GM23248 (cell line): ENCODE data around the gene SYT6. TPM values are rescaled to one million over a fixed set of nuclear protein-coding genes. Genes with fewer than 3 reads are reported as not detected.

Source experiments
- DNase-seq: peaks from one replicate; pipeline ENCODE4 v3.0.0-alpha.2; 2015
- H2AFZ ChIP-seq: fragments of 200-600 bp; sonication (generic); 2 replicates; pipeline ENCODE4 v1.6.1; 2016; ENCODE audit warnings: antibody characterized with exemption
- H3F3A ChIP-seq: fragments of 200-600 bp; sonication (generic); 2 replicates; pipeline ENCODE4 v1.6.1; 2016; ENCODE audit warnings: mild to moderate bottlenecking, antibody characterized with exemption, mixed run types; ENCODE audit not compliant: insufficient read depth
- H3K27ac ChIP-seq: fragments of 200-600 bp; sonication (generic); 2 replicates; pipeline ENCODE4 v1.5.1; 2016; ENCODE audit warnings: mild to moderate bottlenecking
- H3K27me3 ChIP-seq: fragments of 200-600 bp; sonication (generic); replicated peaks from 2 replicates; pipeline ENCODE4 v1.6.1; 2016; ENCODE audit warnings: mild to moderate bottlenecking; ENCODE audit not compliant: insufficient read depth
- H3K36me3 ChIP-seq: fragments of 200-600 bp; sonication (generic); 2 replicates; pipeline ENCODE4 v1.6.1; 2016; ENCODE audit warnings: low read depth, mild to moderate bottlenecking
- H3K4me1 ChIP-seq: fragments of 200-600 bp; sonication (generic); 2 replicates; pipeline ENCODE4 v1.6.1; 2016; ENCODE audit warnings: mild to moderate bottlenecking; ENCODE audit not compliant: insufficient read depth
- H3K4me2 ChIP-seq: fragments of 200-600 bp; sonication (generic); one replicate; pipeline ENCODE4 v1.6.1; 2016; ENCODE audit warnings: mild to moderate bottlenecking; ENCODE audit not compliant: unreplicated experiment
- H3K4me3 ChIP-seq: fragments of 200-600 bp; sonication (generic); 2 replicates; pipeline ENCODE4 v1.5.1; 2016; ENCODE audit warnings: mild to moderate bottlenecking
- H3K79me2 ChIP-seq: fragments of 200-600 bp; sonication (generic); 2 replicates; pipeline ENCODE4 v1.6.1; 2016; ENCODE audit warnings: mild to moderate bottlenecking; ENCODE audit not compliant: insufficient read depth
- H3K9ac ChIP-seq: fragments of 200-600 bp; sonication (generic); 2 replicates; pipeline ENCODE4 v1.6.1; 2016; ENCODE audit warnings: mild to moderate bottlenecking
- H3K9me2 ChIP-seq: fragments of 200-600 bp; sonication (generic); 2 replicates; pipeline ENCODE4 v1.6.1; 2016; ENCODE audit warnings: mixed run types, mild to moderate bottlenecking, moderate library complexity; ENCODE audit not compliant: insufficient read depth
- H3K9me3 ChIP-seq: fragments of 200-600 bp; sonication (generic); one replicate; pipeline ENCODE4 v1.6.1; 2017; ENCODE audit warnings: low read depth
- H4K20me1 ChIP-seq: fragments of 200-600 bp; sonication (generic); 2 replicates; pipeline ENCODE4 v1.6.0; 2016; ENCODE audit not compliant: insufficient read depth
- EZH2 ChIP-seq: fragments of 200-600 bp; sonication (generic); IDR thresholded peaks from 2 replicates; pipeline ENCODE4 v1.6.1; 2018; ENCODE audit warnings: antibody characterized with exemption, mild to moderate bottlenecking; ENCODE audit not compliant: insufficient read depth, poor library complexity, severe bottlenecking
- EZH2phosphoT487 ChIP-seq: fragments of 200-600 bp; sonication (generic); IDR thresholded peaks from 2 replicates; pipeline ENCODE4 v1.6.1; 2018; ENCODE audit warnings: antibody characterized with exemption, moderate library complexity, mild to moderate bottlenecking, low read depth; ENCODE audit not compliant: insufficient read depth
- WGBS, 2 experiments: methylation state at CpG; one replicate each; pipeline ENCODE4 v1.1.6; 2015 to 2017; ENCODE audit warnings: low lambda C conversion rate in 2 of 2, low coverage in 1 of 2; ENCODE audit errors: missing lambda C conversion rate in 2 of 2; 5-methylcytosine and 5-hydroxymethylcytosine counted together
- in situ Hi-C: fragments of 300-500 bp; cut with MboI; formaldehyde crosslinking; loops from 2 replicates; pipeline ENCODE4 v1.15.0; 2020
- polyA plus RNA-seq: library from polyadenylated mRNA; unstranded; fragments of >200 nt; fragmentation: Nextera tagmentation; extraction: Ambion mirVana; gene quantifications from 2 replicates; pipeline ENCODE4 v1.2.1, GENCODE V29; 2016
- total RNA-seq: library from RNA; depleted of rRNA; stranded (reverse); fragments of >200 nt; shearing (Covaris generic); gene quantifications from 2 replicates; pipeline ENCODE4 v1.2.3, GENCODE V29; 2014

Gene SYT6
- total and polyA plus RNA-seq, 2 experiments from 2014 or later = not detected

DNA sequence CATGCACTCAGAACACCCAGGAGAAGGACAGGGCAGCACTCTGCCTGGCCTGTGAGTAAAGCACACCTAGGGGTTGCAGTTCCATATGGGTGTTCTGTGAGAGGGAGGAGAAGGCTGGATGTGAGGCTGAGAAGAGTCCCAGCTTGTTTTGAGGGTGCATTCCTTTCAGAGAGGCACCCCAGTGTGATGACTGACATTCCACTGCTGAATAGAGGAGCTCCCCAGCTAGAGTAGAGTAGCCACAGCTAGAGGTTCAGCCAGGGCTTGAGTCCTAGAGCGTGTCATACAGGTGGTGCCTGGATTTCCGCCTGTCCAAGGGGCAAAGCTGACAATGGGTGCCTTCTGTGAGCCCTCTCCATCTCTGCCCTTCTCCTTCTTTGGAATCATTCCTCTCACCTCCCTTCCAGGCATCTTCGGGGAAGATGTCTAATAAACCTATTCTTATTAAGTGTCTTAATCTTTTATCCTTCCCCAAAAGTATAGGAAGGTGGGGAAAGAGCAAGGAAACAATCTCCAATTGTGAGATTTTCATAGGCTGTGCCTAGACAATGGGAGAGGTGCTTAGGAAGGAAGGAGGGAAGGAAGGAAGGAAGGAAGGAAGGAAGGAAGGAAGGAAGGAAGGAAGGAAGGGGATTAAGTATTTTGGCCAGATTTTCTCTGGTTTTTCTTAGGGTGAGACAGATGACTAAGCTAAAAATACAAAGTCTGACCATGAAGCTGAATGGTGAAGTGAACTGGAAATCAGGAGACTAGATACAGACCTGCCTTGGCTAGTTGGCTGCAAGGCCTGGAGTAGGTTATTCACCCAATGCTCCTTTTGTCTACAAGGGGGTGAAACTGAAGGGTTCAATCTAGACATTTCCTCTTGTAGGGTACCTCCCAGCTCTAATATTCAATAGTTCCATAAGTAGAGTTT, 43.6 kb upstream of the SYT6 start:
- no peak overlapping the region for H3K4me3 ChIP-seq
- TF ChIP-seq EZH2phosphoT487 = no peak
- no peak for TF ChIP-seq EZH2
- no peaks in the 10 kb centered on the region for H3K79me2 ChIP-seq
- no peaks in the 10 kb centered on the region for H3K9me2 ChIP-seq
- peaks cover 64% of the 10 kb centered on the region for H3K27me3 ChIP-seq
- H4K20me1 ChIP-seq = no peaks in the 10 kb centered on the region
- H3K9ac ChIP-seq = no peak overlapping the region
- 26 to 37% methylated on average over 3 of the region's 3 CpGs for WGBS, 2 experiments
- no peaks in the 10 kb centered on the region for H3K4me1 ChIP-seq
- in situ Hi-C loops = no loop called here
- no peaks in the 10 kb centered on the region for H3K9me3 ChIP-seq
- H2AFZ ChIP-seq = no peak overlapping the region
- H3K27ac ChIP-seq = no peak overlapping the region
- no peak for DNase-seq
- no peaks in the 10 kb centered on the region for H3K36me3 ChIP-seq
- no peaks in the 10 kb centered on the region for H3F3A ChIP-seq
- H3K4me2 ChIP-seq = no peak overlapping the region

DNA sequence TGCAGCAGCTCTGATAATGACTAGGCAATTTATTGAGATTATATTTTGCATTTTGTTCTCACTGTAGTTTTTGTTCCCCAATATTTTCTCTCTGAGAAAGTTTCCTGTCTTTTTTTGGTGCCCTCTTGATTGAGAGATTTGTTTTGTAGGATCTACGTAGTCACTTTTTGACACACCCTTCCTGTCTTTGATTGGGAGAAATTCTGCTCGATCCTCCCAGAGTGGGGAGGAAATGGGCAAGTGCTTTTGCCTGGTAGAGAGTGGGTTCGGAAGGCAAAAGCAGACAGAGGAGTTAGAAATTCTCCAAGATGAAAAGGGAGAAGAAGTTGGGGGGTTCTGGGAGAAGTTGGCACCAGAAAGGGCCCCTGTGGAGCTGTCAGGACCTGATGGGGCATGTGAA, 42.1 kb upstream of the SYT6 start:
- Histone ChIP-seq H4K20me1 (no peaks in the 10 kb centered on the region), H3K4me3 (no peak overlapping the region), H3K79me2 (no peaks in the 10 kb centered on the region), H3K4me2 (no peak overlapping the region), H3K9me3 (no peaks in the 10 kb centered on the region), H3K27ac (no peak overlapping the region), H3K27me3 (peaks cover 55% of the 10 kb centered on the region), H3F3A (no peaks in the 10 kb centered on the region), H3K4me1 (no peaks in the 10 kb centered on the region), H2AFZ (no peak overlapping the region), H3K9me2 (no peaks in the 10 kb centered on the region), H3K9ac (no peak overlapping the region), H3K36me3 (no peaks in the 10 kb centered on the region)
- no peak for DNase-seq
- TF ChIP-seq EZH2 = no peak
- in situ Hi-C loops = no loop called here
- WGBS, 2 experiments = 27 to 39% methylated on average over 3 of the region's 3 CpGs

DNA sequence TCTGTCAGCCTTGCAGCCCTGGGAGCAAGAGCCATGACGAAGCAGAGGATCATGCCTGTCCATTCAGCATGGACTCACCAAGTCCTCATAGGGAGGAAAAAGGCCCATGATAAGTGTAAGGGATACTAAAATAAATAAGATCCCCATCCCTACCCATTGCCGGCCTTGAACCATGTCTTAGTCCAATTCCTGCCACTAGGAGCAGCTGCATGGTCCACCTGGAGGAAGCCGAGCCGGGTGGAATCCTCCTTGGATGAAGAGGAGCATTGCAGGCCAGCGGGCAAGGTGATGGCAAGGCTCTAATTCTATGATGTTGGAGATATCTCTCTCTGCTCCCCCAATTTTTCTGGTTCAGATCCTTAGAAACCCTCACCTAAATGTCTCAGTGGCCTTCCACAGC, 38.7 kb upstream of the SYT6 start:
- no peak overlapping the region for H3K9ac ChIP-seq
- H3K4me2 ChIP-seq = no peak overlapping the region
- H3F3A ChIP-seq = no peaks in the 10 kb centered on the region
- no peak overlapping the region for H2AFZ ChIP-seq
- H3K4me3 ChIP-seq = no peak overlapping the region
- H3K79me2 ChIP-seq = no peaks in the 10 kb centered on the region
- TF ChIP-seq EZH2 (no peak), EZH2phosphoT487 (no peak)
- in situ Hi-C loops = no loop called here
- no peaks in the 10 kb centered on the region for H4K20me1 ChIP-seq
- peaks cover 38% of the 10 kb centered on the region for H3K27me3 ChIP-seq
- WGBS, 2 experiments = 21 to 23% methylated on average over 5 of the region's 5 CpGs
- H3K27ac ChIP-seq = no peak overlapping the region
- H3K4me1 ChIP-seq = no peaks in the 10 kb centered on the region
- H3K36me3 ChIP-seq = no peaks in the 10 kb centered on the region
- H3K9me3 ChIP-seq = no peaks in the 10 kb centered on the region
- no peak for DNase-seq
- no peaks in the 10 kb centered on the region for H3K9me2 ChIP-seq

DNA sequence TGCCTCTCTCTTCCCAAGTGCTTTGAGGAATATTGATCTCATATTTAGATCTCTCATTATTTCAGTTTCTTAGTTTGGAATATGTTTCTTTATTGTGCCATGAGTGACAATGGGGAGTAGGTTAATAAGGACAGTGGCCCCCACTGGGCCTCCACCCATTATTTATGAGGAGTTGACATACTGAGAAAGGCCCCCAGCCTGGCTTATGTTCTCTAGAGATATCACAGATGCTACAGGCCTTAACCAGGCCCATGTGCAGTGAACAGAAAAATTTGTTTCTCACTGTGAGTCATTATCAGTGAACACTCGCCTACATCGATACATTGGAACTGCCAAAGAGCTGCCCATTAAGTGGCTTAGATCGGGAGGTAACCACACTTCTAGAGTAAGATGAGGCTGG, 35.7 kb upstream of the SYT6 start:
- H3K27ac ChIP-seq = no peak overlapping the region
- no peaks in the 10 kb centered on the region for H3K4me1 ChIP-seq
- WGBS, 2 experiments = 70 to 83% methylated on average over 3 of the region's 3 CpGs
- no peaks in the 10 kb centered on the region for H3K9me2 ChIP-seq
- no peak for DNase-seq
- no peak overlapping the region for H3K4me3 ChIP-seq
- H3K36me3 ChIP-seq = no peaks in the 10 kb centered on the region
- TF ChIP-seq EZH2phosphoT487 (no peak), EZH2 (no peak)
- H3K27me3 ChIP-seq = peaks cover 26% of the 10 kb centered on the region
- H3K4me2 ChIP-seq = no peak overlapping the region
- in situ Hi-C loops = no loop called here
- H3F3A ChIP-seq = no peaks in the 10 kb centered on the region
- no peaks in the 10 kb centered on the region for H3K79me2 ChIP-seq
- H4K20me1 ChIP-seq = no peaks in the 10 kb centered on the region
- no peaks in the 10 kb centered on the region for H3K9me3 ChIP-seq
- no peak overlapping the region for H2AFZ ChIP-seq
- no peak overlapping the region for H3K9ac ChIP-seq
